Measurements from ENCODE around the gene ETFB.

DNA sequence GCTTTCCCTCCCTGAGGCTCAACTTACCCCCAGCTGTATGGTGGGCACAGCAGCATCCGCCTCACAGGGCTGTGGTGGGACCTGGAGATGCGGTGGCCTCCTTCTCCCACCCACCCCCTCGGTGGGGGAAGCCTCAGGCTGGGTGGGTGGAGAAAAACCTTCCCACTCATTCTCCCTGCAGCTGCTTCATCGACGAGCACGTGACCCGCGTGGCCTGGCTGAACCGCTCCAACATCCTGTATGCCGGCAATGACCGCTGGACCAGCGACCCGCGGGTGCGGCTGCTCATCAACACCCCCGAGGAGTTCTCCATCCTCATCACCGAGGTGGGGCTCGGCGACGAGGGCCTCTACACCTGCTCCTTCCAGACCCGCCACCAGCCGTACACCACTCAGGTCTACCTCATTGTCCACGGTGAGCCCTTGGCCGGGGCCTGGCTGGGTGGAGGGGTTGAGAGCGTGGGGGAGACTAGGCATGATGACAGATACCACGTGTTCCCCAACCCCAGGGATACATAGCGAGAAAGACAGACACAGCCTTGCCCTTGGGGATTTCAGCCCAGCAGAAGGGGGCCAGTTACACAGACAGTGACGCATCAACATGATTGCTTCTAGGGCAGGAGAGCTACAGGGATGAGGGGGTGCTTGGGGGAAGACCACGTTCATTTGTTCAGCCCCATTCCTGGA, 42.6 kb downstream of the ETFB start:
- TF ChIP-seq, protein P1, sequence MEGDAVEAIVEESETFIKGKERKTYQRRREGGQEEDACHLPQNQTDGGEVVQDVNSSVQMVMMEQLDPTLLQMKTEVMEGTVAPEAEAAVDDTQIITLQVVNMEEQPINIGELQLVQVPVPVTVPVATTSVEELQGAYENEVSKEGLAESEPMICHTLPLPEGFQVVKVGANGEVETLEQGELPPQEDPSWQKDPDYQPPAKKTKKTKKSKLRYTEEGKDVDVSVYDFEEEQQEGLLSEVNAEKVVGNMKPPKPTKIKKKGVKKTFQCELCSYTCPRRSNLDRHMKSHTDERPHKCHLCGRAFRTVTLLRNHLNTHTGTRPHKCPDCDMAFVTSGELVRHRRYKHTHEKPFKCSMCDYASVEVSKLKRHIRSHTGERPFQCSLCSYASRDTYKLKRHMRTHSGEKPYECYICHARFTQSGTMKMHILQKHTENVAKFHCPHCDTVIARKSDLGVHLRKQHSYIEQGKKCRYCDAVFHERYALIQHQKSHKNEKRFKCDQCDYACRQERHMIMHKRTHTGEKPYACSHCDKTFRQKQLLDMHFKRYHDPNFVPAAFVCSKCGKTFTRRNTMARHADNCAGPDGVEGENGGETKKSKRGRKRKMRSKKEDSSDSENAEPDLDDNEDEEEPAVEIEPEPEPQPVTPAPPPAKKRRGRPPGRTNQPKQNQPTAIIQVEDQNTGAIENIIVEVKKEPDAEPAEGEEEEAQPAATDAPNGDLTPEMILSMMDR (IDR thresholded peaks at IDR 0.05; ENCODE audit: low read depth, low read length, missing input control): no peak
- no peak for TF ChIP-seq YY1 (IDR thresholded peaks at IDR 0.05)
- TF ChIP-seq RAD21 (IDR thresholded peaks at IDR 0.05): no peak
- TF ChIP-seq, protein P2, sequence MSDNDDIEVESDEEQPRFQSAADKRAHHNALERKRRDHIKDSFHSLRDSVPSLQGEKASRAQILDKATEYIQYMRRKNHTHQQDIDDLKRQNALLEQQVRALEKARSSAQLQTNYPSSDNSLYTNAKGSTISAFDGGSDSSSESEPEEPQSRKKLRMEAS (IDR thresholded peaks at IDR 0.05): no peak

All from liver (tissue), 3 donors.